HepG2 (cell line): ENCODE measurements around the gene NFS1. TPM values are rescaled to one million over a fixed set of nuclear protein-coding genes. Genes with fewer than 3 reads are reported as not detected.

Experiments
- ATAC-seq: fragments of 200-7000 bp; cut with Tn5 transposase; 3 replicates; pipeline ENCODE4 v1.9.1; 2020; ENCODE audit warnings: mild to moderate bottlenecking, moderate library complexity
- BruUV-seq: library from RNA; stranded (reverse); fragments of 400-500 nt; replicated peaks from 2 replicates; lab custom pipeline; 2021; lab: Mats Ljungman, UMichigan
- CTCF ChIA-PET: fragments of 300-600 bp; formaldehyde crosslinking; extraction: SDS; loops from one replicate; lab custom pipeline; 2021; ENCODE audit warnings: low total read pairs, inconsistent platforms, low intra/inter-chr PET ratio; lab: Yijun Ruan, JAX
- POLR2A ChIA-PET: fragments of 350-600 bp; sonication (Branson Sonifier 250); formaldehyde crosslinking; loops from one replicate; lab custom pipeline; 2020; ENCODE audit warnings: antibody characterized with exemption, inconsistent platforms; lab: Yijun Ruan, JAX
- DNase-seq: peaks from one replicate; pipeline ENCODE4 v3.0.0-alpha.2; 2015; ENCODE audit warnings: low spot score
- FAIRE-seq: peaks from 3 replicates; lab custom pipeline; 2011; peaks lifted over from hg19 to GRCh38; lab: Jason Lieb, UNC
- H2AFZ ChIP-seq: one replicate; pipeline ENCODE4 v1.6.1; 2011; ENCODE audit warnings: low read length, inconsistent platforms
- H3K27ac ChIP-seq: fragments of 300-600 bp; 3 replicates; pipeline ENCODE4 v1.8.0; 2011; ENCODE audit warnings: mixed run types, mild to moderate bottlenecking, mixed read lengths, low read length, inconsistent platforms; ENCODE audit not compliant: insufficient read depth; ENCODE audit errors: extremely low read length
- H3K27me3 ChIP-seq, 2 experiments: fragments of 200-600 bp in 1 of 2; 2 replicates in 1 of 2; 3 replicates in 1 of 2; pipeline versions ENCODE4 v1.6.0 to v1.8.0; 2011; ENCODE audit warnings: low read length in 2 of 2, mild to moderate bottlenecking in 2 of 2, moderate library complexity in 2 of 2, inconsistent platforms in 1 of 2; ENCODE audit not compliant: insufficient read depth in 2 of 2, control insufficient read depth in 1 of 2
- H3K36me3 ChIP-seq, 2 experiments: fragments of 200-600 bp in 1 of 2; replicated peaks in 1 of 2; 2 replicates in 1 of 2; 3 replicates in 1 of 2; pipeline versions ENCODE4 v1.5.1 to v1.8.0; 2011; ENCODE audit warnings: low read length in 2 of 2, inconsistent platforms in 1 of 2; ENCODE audit not compliant: insufficient read depth in 2 of 2, control insufficient read depth in 1 of 2
- H3K4me1 ChIP-seq: 2 replicates; pipeline ENCODE4 v1.5.1; 2012; ENCODE audit warnings: low read length, inconsistent platforms; ENCODE audit not compliant: insufficient read depth
- H3K4me2 ChIP-seq: 2 replicates; pipeline ENCODE4 v1.6.0; 2011; ENCODE audit warnings: low read depth, low read length, inconsistent platforms
- H3K4me3 ChIP-seq, 3 experiments: fragments of 200-600 bp in 1 of 3; sonication (generic), shearing (Covaris generic) in 1 of 3; replicated peaks in 1 of 3; 2 replicates each; pipeline ENCODE4 v1.5.1; 2011 to 2016; ENCODE audit warnings: low read length in 3 of 3, inconsistent platforms in 2 of 3, low read depth in 2 of 3, mild to moderate bottlenecking in 2 of 3, control low read depth in 1 of 3, mixed read lengths in 1 of 3; ENCODE audit not compliant: insufficient read depth in 1 of 3
- H3K79me2 ChIP-seq: one replicate; pipeline ENCODE4 v1.6.1; 2011; ENCODE audit warnings: low read length, inconsistent platforms; ENCODE audit not compliant: insufficient read depth
- H3K9ac ChIP-seq: 2 replicates; pipeline ENCODE4 v1.6.0; 2011; ENCODE audit warnings: mild to moderate bottlenecking, low read depth, low read length, inconsistent platforms; ENCODE audit not compliant: insufficient read depth
- H3K9me3 ChIP-seq: 2 replicates; pipeline ENCODE4 v1.5.1; 2012; ENCODE audit warnings: mild to moderate bottlenecking, low read length
- H4K20me1 ChIP-seq: 2 replicates; pipeline ENCODE4 v1.6.0; 2011; ENCODE audit warnings: inconsistent platforms, mild to moderate bottlenecking, low read length, moderate library complexity; ENCODE audit not compliant: insufficient read depth
- AGO2 ChIP-seq: fragments of 200-400 bp; formaldehyde crosslinking; optimal IDR thresholded peaks from 2 replicates; pipeline ENCODE3; 2017; ENCODE audit warnings: mild to moderate bottlenecking, low read depth, low read length, moderate library complexity
- ATRX ChIP-seq: sonication (generic); formaldehyde crosslinking; IDR thresholded peaks from 2 replicates; pipeline ENCODE4 v1.4.0; 2020; ENCODE audit warnings: missing genetic modification reagents, borderline replicate concordance
- FIP1L1 ChIP-seq: fragments of 200-400 bp; formaldehyde crosslinking; IDR thresholded peaks from 2 replicates; pipeline ENCODE4 v1.6.1; 2018; ENCODE audit warnings: low read depth, mild to moderate bottlenecking, low read length, moderate library complexity, borderline replicate concordance; ENCODE audit not compliant: insufficient read depth
- MIXL1 ChIP-seq: IDR thresholded peaks from 2 replicates; pipeline ENCODE4 v1.6.1; 2016
- NR2C2 ChIP-seq: sonication (generic); formaldehyde crosslinking; IDR thresholded peaks from 2 replicates; pipeline ENCODE4 v1.4.0; 2020; ENCODE audit warnings: missing genetic modification reagents, mild to moderate bottlenecking, moderate library complexity, borderline replicate concordance
- POLR2AphosphoS2 ChIP-seq: IDR thresholded peaks from 2 replicates; pipeline ENCODE4 v1.6.1; 2011; ENCODE audit warnings: low read depth, low read length, improper control_type of control experiment
- RBFOX2 ChIP-seq: fragments of 200-400 bp; formaldehyde crosslinking; IDR thresholded peaks from 2 replicates; pipeline ENCODE4 v1.6.1; 2017; ENCODE audit warnings: low read depth, mild to moderate bottlenecking, low read length
- RBM22 ChIP-seq: fragments of 200-400 bp; formaldehyde crosslinking; optimal IDR thresholded peaks from 2 replicates; pipeline ENCODE3; 2017; ENCODE audit warnings: mild to moderate bottlenecking, low read length, moderate library complexity
- SP4 ChIP-seq: sonication (generic); formaldehyde crosslinking; IDR thresholded peaks from 2 replicates; pipeline ENCODE4 v1.8.1; 2023; ENCODE audit warnings: mild to moderate bottlenecking, missing genetic modification reagents
- ZNF7 ChIP-seq: IDR thresholded peaks from 2 replicates; pipeline ENCODE4 v1.6.1; 2016; ENCODE audit warnings: missing biosample characterization, missing genetic modification reagents
- ZNF781 ChIP-seq: sonication (generic); formaldehyde crosslinking; IDR thresholded peaks from 2 replicates; pipeline ENCODE4 v1.5.1; 2020; ENCODE audit warnings: borderline replicate concordance, mild to moderate bottlenecking, missing genetic modification reagents; ENCODE audit errors: not compliant biosample characterization
- WGBS: methylation state at CpG from one replicate; pipeline ENCODE4 v1.1.6; 2017; ENCODE audit warnings: low lambda C conversion rate; 5-methylcytosine and 5-hydroxymethylcytosine counted together
- in situ Hi-C: cut with HindIII; loops from 2 replicates; pipeline ENCODE4 v1.10.0; 2017; ENCODE audit warnings: low pct_unique_long_range_greater_than_20kb; ENCODE audit not compliant: extremely low pct_ligation_motif_present
- intact Hi-C: fragments of 100-400 bp; cut with micrococcal nuclease; formaldehyde crosslinking; loops from one replicate; pipeline ENCODE4 v1.10.0; 2022; ENCODE audit not compliant: unreplicated experiment
- polyA plus RNA-seq, 8 experiments: library from polyadenylated mRNA; depleted of rRNA in 3 of 8; stranded (reverse) in 7 of 8; unstranded in 1 of 8; fragments of >200 nt; fragmentation: Illumina TruSeq in 4 of 8; extraction: Trizol in 4 of 8; gene quantifications; 2 replicates each; pipeline versions ENCODE4 v1.2.1 to v1.2.3, GENCODE V29; 2011 to 2016; ENCODE audit warnings: low read depth in 4 of 8, missing spikeins in 1 of 8, mixed read lengths in 1 of 8; ENCODE audit not compliant: insufficient read depth in 1 of 8
- total RNA-seq, 5 experiments: library from RNA; depleted of rRNA; stranded (reverse); fragments of >200 nt; fragmentation: Illumina TruSeq; extraction: Trizol; gene quantifications; 2 replicates each; pipeline ENCODE4 v1.2.3, GENCODE V29; 2016; ENCODE audit warnings: low read depth in 1 of 5
- TF ChIP-seq, protein P1 (sequence below): sonication (generic); formaldehyde crosslinking; IDR thresholded peaks from 2 replicates; pipeline ENCODE4 v1.5.0; 2020; ENCODE audit warnings: mild to moderate bottlenecking, missing genetic modification reagents
- TF ChIP-seq, protein P2 (sequence below): sonication (generic); formaldehyde crosslinking; IDR thresholded peaks from 2 replicates; pipeline ENCODE4 v1.8.0; 2022; ENCODE audit warnings: missing genetic modification reagents, mild to moderate bottlenecking, inconsistent platforms, borderline replicate concordance
- TF ChIP-seq, protein P3 (sequence below): sonication (generic); formaldehyde crosslinking; conservative IDR thresholded peaks from 2 replicates; pipeline ENCODE4 v1.4.0; 2020; ENCODE audit warnings: missing genetic modification reagents

Gene NFS1
- total and polyA plus RNA-seq, 2 of the 13 experiments (the other 11 are each of a cell fraction or from before 2014, with no cell fraction given) = 65.9 to 88.1 TPM

DNA sequence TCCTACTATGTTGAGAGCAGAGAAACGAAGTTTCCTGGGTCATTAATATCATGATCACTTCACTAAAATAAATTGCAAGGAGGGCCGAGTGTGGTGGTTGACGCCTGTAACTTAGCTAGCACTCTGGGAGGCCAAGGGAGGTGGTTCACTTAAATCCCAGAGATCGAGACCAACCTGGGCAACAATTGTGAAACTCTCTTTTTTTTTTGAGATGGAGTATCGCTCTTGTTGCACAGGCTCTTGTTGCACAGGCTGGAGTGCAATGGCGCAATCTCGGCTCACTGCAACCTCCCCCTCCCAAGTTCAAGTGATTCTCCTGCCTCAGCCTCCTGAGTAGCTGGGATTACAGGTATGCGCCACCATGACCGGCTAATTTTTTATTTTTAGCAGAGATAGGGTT is 14.0 kb upstream of the NFS1 start (continued):
- TF ChIP-seq, protein P1, sequence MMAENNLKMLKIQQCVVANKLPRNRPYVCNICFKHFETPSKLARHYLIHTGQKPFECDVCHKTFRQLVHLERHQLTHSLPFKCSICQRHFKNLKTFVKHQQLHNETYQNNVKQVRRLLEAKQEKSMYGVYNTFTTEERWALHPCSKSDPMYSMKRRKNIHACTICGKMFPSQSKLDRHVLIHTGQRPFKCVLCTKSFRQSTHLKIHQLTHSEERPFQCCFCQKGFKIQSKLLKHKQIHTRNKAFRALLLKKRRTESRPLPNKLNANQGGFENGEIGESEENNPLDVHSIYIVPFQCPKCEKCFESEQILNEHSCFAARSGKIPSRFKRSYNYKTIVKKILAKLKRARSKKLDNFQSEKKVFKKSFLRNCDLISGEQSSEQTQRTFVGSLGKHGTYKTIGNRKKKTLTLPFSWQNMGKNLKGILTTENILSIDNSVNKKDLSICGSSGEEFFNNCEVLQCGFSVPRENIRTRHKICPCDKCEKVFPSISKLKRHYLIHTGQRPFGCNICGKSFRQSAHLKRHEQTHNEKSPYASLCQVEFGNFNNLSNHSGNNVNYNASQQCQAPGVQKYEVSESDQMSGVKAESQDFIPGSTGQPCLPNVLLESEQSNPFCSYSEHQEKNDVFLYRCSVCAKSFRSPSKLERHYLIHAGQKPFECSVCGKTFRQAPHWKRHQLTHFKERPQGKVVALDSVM (CRISPR knock-in tag) = 0 out of 2 replicates have a peak, but pooled peaks have one; percentile 20
- peak; percentile 38; the same call in 1 of the 2 replicates for TF ChIP-seq SP4 (CRISPR knock-in tag)

DNA sequence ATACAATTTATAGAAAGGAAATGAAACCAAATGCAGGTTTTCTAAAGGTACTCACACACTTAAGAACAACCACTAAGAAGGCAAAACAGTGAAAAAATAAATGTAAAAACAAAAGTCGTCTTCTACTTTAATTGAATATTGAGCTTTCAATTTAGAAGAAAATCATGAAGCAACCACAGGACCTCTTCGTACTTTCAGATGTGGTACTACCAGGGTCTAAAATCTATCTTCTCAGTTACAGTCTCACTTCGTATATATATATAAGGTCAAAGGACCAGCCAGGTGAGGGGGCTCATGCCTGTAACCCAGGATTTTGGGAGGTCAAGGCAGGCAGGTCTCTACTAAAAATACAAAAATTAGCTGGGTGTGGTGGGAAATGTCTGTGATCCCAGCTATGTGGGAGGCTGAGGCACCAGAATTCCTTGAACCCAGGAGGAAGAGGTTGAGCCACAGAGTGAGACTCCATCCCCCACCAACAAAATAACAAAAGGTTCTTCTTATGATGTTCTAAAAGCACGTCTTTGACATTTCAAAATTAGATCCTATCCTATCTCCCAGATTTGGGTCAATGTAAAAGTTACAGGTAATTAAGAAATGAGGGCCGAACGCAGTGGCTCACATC is 12.5 kb upstream of the NFS1 start:
- in situ Hi-C loops (no loop called here), intact Hi-C loops (no loop called here)
- peaks cover 96% of the 10 kb centered on the region for H4K20me1 ChIP-seq
- no peak overlapping the region for H3K9ac ChIP-seq
- no peaks in the 10 kb centered on the region for H3K9me3 ChIP-seq
- peaks cover 82% of the 10 kb centered on the region for H3K79me2 ChIP-seq
- no peak overlapping the region for H3K4me2 ChIP-seq
- ChIA-PET POLR2A (interaction anchor here (0.6 to 23.6 kb wide), 6 partner anchors 10 to 32 kb away, joined by 3 to 319 read pairs (median 4); partner anchors contain the start of genes NFS1, RBM39 and ROMO1), CTCF (no interaction called here)
- ATAC-seq (no peak), DNase-seq (no peak), FAIRE-seq (no peak)
- no peak overlapping the region for H2AFZ ChIP-seq
- WGBS = 97% methylated on average over 6 of the region's 6 CpGs
- H3K4me3 ChIP-seq = no peak overlapping the region
- BruUV-seq = no TSS peak
- no peaks in the 10 kb centered on the region; the same call in 1 of the 2 replicates for H3K4me1 ChIP-seq
- H3K27me3 ChIP-seq = no peaks in the 10 kb centered on the region
- peaks cover 51 to 89% of the 10 kb centered on the region in 2 experiments for H3K36me3 ChIP-seq
- no peak overlapping the region for H3K27ac ChIP-seq
- TF ChIP-seq ZNF7 (CRISPR knock-in tag) (no peak), POLR2AphosphoS2 (peak; percentile 31; the same call in 1 of the 2 replicates), MIXL1 (CRISPR knock-in tag) (0 out of 2 replicates have a peak, but pooled peaks have one; percentile 17), ZNF781 (peak; percentile 36), ATRX (CRISPR knock-in tag) (no peak), FIP1L1 (no peak), RBFOX2 (peak; percentile 54; the same call in 1 of the 2 replicates), NR2C2 (no peak), RBM22 (peak; percentile 99), AGO2 (peak; percentile 26)
- TF ChIP-seq, protein P2, sequence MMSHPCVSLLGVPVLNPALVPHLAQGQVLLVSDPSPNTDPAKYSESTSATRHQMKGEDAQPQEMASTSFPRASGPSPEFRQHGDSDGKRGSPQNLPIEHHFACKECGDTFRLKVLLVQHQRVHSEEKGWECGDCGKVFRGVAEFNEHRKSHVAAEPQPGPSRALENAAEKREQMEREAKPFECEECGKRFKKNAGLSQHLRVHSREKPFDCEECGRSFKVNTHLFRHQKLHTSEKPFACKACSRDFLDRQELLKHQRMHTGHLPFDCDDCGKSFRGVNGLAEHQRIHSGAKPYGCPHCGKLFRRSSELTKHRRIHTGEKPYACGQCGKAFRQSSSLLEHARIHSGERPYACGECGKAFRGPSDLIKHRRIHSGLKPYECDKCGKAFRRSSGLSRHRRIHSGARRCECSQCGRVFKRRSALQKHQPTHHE (CRISPR knock-in tag) = no peak
- TF ChIP-seq, protein P3, sequence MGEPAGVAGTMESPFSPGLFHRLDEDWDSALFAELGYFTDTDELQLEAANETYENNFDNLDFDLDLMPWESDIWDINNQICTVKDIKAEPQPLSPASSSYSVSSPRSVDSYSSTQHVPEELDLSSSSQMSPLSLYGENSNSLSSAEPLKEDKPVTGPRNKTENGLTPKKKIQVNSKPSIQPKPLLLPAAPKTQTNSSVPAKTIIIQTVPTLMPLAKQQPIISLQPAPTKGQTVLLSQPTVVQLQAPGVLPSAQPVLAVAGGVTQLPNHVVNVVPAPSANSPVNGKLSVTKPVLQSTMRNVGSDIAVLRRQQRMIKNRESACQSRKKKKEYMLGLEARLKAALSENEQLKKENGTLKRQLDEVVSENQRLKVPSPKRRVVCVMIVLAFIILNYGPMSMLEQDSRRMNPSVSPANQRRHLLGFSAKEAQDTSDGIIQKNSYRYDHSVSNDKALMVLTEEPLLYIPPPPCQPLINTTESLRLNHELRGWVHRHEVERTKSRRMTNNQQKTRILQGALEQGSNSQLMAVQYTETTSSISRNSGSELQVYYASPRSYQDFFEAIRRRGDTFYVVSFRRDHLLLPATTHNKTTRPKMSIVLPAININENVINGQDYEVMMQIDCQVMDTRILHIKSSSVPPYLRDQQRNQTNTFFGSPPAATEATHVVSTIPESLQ (CRISPR knock-in tag) = 0 out of 2 replicates have a peak, but pooled peaks have one; percentile 21
